PC-3 (cell line): ENCODE measurements around the gene IQSEC1. TPM values are rescaled to one million over a fixed set of nuclear protein-coding genes. Genes with fewer than 3 reads are reported as not detected.
"Not testable (repeated sequence)": the region's sequence is repeated elsewhere in the genome, so short reads cannot be mapped to it uniquely, and the experiment has no call there.

Experiments
- ATAC-seq: fragments of 200-7000 bp; cut with Tn5 transposase; 2 replicates; pipeline ENCODE4 v1.9.1; 2020; ENCODE audit warnings: mild to moderate bottlenecking, moderate library complexity
- BruUV-seq: library from RNA; stranded (reverse); fragments of 400-500 nt; replicated peaks from 2 replicates; lab custom pipeline; 2021; lab: Mats Ljungman, UMichigan
- CTCF ChIA-PET: fragments of 300-600 bp; sonication (Branson Sonifier 250); formaldehyde crosslinking; loops from one replicate; lab custom pipeline; 2022; ENCODE audit warnings: antibody characterized with exemption; lab: Charles Lee
- POLR2A ChIA-PET: fragments of 300-600 bp; sonication (Branson Sonifier 250); formaldehyde crosslinking; loops from one replicate; lab custom pipeline; 2022; ENCODE audit warnings: antibody characterized with exemption; ENCODE audit not compliant: unreplicated experiment; lab: Charles Lee
- DNase-seq: peaks from one replicate; pipeline ENCODE4 v3.0.0-alpha.2; 2015
- H2AFZ ChIP-seq: fragments of 300-600 bp; sonication (generic); 2 replicates; pipeline ENCODE4 v1.6.0; 2016; ENCODE audit warnings: antibody characterized with exemption, low read length
- H3F3A ChIP-seq: fragments of 300-600 bp; sonication (generic); one replicate; pipeline ENCODE4 v1.6.0; 2017; ENCODE audit warnings: antibody characterized with exemption, low read length, control low read depth, mild to moderate bottlenecking; ENCODE audit not compliant: unreplicated experiment
- H3K27ac ChIP-seq: fragments of 300-600 bp; sonication (generic); 2 replicates; pipeline ENCODE4 v1.5.1; 2016; ENCODE audit warnings: mild to moderate bottlenecking, low read length
- H3K27me3 ChIP-seq: fragments of 300-600 bp; sonication (generic); 2 replicates; pipeline ENCODE4 v1.6.1; 2016; ENCODE audit warnings: low read length, mixed read lengths
- H3K36me3 ChIP-seq: fragments of 300-600 bp; sonication (generic); 2 replicates; pipeline ENCODE4 v1.6.1; 2016; ENCODE audit warnings: low read depth, mixed run types, low read length, mixed read lengths
- H3K4me1 ChIP-seq: fragments of 300-600 bp; sonication (generic); 2 replicates; pipeline ENCODE4 v1.5.1; 2016; ENCODE audit warnings: low read length; ENCODE audit not compliant: insufficient read depth
- H3K4me2 ChIP-seq: fragments of 300-600 bp; sonication (generic); 2 replicates; pipeline ENCODE4 v1.6.0; 2016; ENCODE audit warnings: low read length
- H3K4me3 ChIP-seq: fragments of 300-600 bp; sonication (generic); 2 replicates; pipeline ENCODE4 v1.5.1; 2016; ENCODE audit warnings: mild to moderate bottlenecking, low read length, mixed read lengths
- H3K79me2 ChIP-seq: fragments of 300-600 bp; sonication (generic); 2 replicates; pipeline ENCODE4 v1.6.1; 2017; ENCODE audit warnings: low read length, mixed read lengths
- H3K9ac ChIP-seq: fragments of 300-600 bp; sonication (generic); 2 replicates; pipeline ENCODE4 v1.6.0; 2016; ENCODE audit warnings: mild to moderate bottlenecking, low read length
- H3K9me2 ChIP-seq: fragments of 300-600 bp; sonication (generic); replicated peaks from 2 replicates; pipeline ENCODE4 v1.6.1; 2016; ENCODE audit warnings: mixed run types, low read length, mixed read lengths
- H3K9me3 ChIP-seq: fragments of 300-600 bp; sonication (generic); 2 replicates; pipeline ENCODE4 v1.6.1; 2016; ENCODE audit warnings: low read length, mixed read lengths
- H4K20me1 ChIP-seq: fragments of 300-600 bp; sonication (generic); 2 replicates; pipeline ENCODE4 v1.6.1; 2016; ENCODE audit warnings: low read length, mixed read lengths
- CTCF ChIP-seq: fragments of 300-600 bp; sonication (generic); conservative IDR thresholded peaks from 2 replicates; pipeline ENCODE4 v1.5.1; 2017; ENCODE audit warnings: antibody characterized with exemption, low read depth, mild to moderate bottlenecking, low read length
- EZH2 ChIP-seq: fragments of 300-600 bp; sonication (generic); IDR thresholded peaks from one replicate; pipeline ENCODE4 v1.6.1; 2017; ENCODE audit warnings: antibody characterized with exemption, mild to moderate bottlenecking, low read length; ENCODE audit not compliant: unreplicated experiment
- EZH2phosphoT487 ChIP-seq: fragments of 300-600 bp; sonication (generic); IDR thresholded peaks from 2 replicates; pipeline ENCODE4 v1.6.1; 2018; ENCODE audit warnings: mild to moderate bottlenecking, antibody characterized with exemption, low read length, borderline replicate concordance
- intact Hi-C: fragments of 100-400 bp; cut with micrococcal nuclease; formaldehyde crosslinking; loops from 2 replicates; pipeline ENCODE4 v1.9.0; 2023
- total RNA-seq: library from RNA; depleted of rRNA; stranded (reverse); fragments of >200 nt; gene quantifications from 2 replicates; pipeline ENCODE4 v1.2.3, GENCODE V29; 2014; rRNA removed

Gene IQSEC1
- total RNA-seq, 1 experiment from 2014 or later: 37.9 TPM

- no peak overlapping the region for H3K27ac ChIP-seq
- DNase-seq (no peak), ATAC-seq (no peak)
- no peaks in the 10 kb centered on the region for H3K36me3 ChIP-seq
- BruUV-seq: no TSS peak
- no peak overlapping the region for H3K9ac ChIP-seq
- no peak for TF ChIP-seq EZH2
- TF ChIP-seq CTCF: no peak
- TF ChIP-seq EZH2phosphoT487: no peak
- ChIA-PET POLR2A (no interaction called here), CTCF (no interaction called here)
- H3K27me3 ChIP-seq: no peaks in the 10 kb centered on the region
- intact Hi-C loops: no loop called here
- H3K79me2 ChIP-seq: no peaks in the 10 kb centered on the region
- H3K4me2 ChIP-seq: no peak overlapping the region
- H3F3A ChIP-seq: no peaks in the 10 kb centered on the region
- no peaks in the 10 kb centered on the region for H3K9me3 ChIP-seq
- H4K20me1 ChIP-seq: no peaks in the 10 kb centered on the region
- H3K4me3 ChIP-seq: no peak overlapping the region
- H3K9me2 ChIP-seq: no peaks in the 10 kb centered on the region
- H3K4me1 ChIP-seq: peaks cover 14% of the 10 kb centered on the region
- H2AFZ ChIP-seq: no peak overlapping the region
These were observed 218.7 kb downstream of the IQSEC1 start for GRCh38 chr3:12854565-12854964.

- H3K9ac ChIP-seq, H3K79me2 ChIP-seq, H2AFZ ChIP-seq, H4K20me1 ChIP-seq, intact Hi-C loops, H3K4me3 ChIP-seq, H3F3A ChIP-seq, ATAC-seq, H3K4me2 ChIP-seq, DNase-seq, H3K9me3 ChIP-seq, BruUV-seq, H3K36me3 ChIP-seq, H3K9me2 ChIP-seq, POLR2A ChIA-PET, H3K27me3 ChIP-seq, H3K27ac ChIP-seq, CTCF ChIA-PET: not testable (repeated sequence)
- H3K4me1 ChIP-seq: peaks cover 14% of the 10 kb centered on the region
These were observed 219.4 kb downstream of the IQSEC1 start for GRCh38 chr3:12853847-12854246.

GRCh38 chr3:12852201-12852600, 221.0 kb downstream of the IQSEC1 start:
- no peaks in the 10 kb centered on the region for H3K36me3 ChIP-seq
- no peak for DNase-seq
- H2AFZ ChIP-seq: no peak overlapping the region
- ATAC-seq: no peak
- H3K27ac ChIP-seq: no peak overlapping the region
- no TSS peak for BruUV-seq
- intact Hi-C loops: no loop called here
- H3K4me1 ChIP-seq: peaks cover 14% of the 10 kb centered on the region
- no peak overlapping the region for H3K4me2 ChIP-seq
- no peak overlapping the region for H3K4me3 ChIP-seq
- H3K79me2 ChIP-seq: no peaks in the 10 kb centered on the region
- ChIA-PET CTCF (no interaction called here), POLR2A (no interaction called here)
- H4K20me1 ChIP-seq: no peaks in the 10 kb centered on the region
- TF ChIP-seq EZH2phosphoT487 (no peak), CTCF (no peak), EZH2 (no peak)
- H3F3A ChIP-seq: no peaks in the 10 kb centered on the region
- no peak overlapping the region for H3K9ac ChIP-seq
- H3K9me2 ChIP-seq: no peaks in the 10 kb centered on the region
- no peaks in the 10 kb centered on the region for H3K9me3 ChIP-seq
- no peaks in the 10 kb centered on the region for H3K27me3 ChIP-seq

Other genes starting within 250 kb of the IQSEC1 start
- gene RPL32, start 231.9 kb downstream of the IQSEC1 start, total RNA-seq: 2,037 and 2,663 TPM in 2 replicates